Measurements from ENCODE around the gene CHD9.
"Not testable (repeated sequence)": the region's sequence is repeated elsewhere in the genome, so short reads cannot be mapped to it uniquely, and the experiment has no call there.

The CHD9 gene

DNA sequence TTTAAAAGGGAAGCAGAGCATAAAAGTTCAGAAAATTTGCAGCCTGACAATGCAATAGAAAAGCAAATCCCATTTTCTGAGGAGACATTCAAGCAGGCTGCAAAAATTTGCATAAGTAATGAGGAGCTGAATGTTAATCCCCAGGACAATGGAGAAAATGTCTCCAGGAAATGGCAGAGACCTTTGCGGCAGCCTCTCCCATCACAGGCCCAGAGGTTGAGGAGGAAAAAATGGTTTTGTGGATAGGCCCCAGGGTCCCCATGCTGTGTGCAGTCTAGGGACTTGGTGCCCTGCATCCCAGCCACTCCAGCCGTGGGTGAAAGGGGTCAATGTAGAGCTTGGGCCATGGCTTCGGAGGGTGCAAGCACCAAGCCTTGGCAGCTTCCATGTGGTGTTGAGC lies 19.5 kb downstream of the CHD9 start:
- H3K4me3 ChIP-seq (ENCODE audit: low read depth, low read length): not testable (repeated sequence)

DNA sequence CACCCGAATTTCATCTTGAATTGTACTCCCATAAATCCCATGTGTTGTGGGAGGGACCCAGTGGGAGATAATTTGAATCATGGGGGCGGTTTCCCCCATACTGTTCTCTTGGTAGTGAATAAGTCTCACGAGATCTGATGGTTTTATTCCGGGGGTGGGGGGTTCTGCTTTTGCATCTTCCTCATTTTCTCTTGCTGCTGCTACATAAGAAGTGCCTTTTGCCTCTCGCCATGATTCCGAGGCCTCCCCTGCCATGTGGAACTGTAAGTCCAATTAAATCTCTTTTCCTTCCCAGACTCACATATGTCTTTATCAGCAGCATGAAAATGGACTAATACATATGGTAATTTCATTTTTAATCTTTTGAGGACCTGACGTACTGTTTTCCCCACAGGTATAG lies 20.7 kb downstream of the CHD9 start:
- not testable (repeated sequence) for H3K4me3 ChIP-seq (ENCODE audit: low read depth, low read length)

DNA sequence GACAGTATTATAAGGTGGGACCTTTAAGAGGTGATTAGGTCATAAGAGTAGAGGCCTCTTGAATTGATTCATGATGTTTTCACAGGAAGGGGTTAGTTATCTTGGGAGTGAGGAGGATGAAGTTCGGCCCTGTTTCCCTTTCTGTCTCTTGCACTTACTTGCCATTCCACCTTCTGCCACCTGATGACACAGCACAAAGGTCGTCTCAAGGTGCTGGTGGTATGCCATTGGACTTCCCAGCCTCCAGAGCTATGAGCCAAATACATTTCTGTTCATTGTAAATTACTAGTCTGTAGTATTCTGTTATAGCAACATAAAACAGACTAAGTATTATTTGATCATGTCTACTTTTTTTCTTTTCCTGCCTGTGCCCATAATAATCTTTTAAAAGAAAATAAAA lies 23.5 kb downstream of the CHD9 start:
- no peak overlapping the region for H3K4me3 ChIP-seq (ENCODE audit: low read depth, low read length)

DNA sequence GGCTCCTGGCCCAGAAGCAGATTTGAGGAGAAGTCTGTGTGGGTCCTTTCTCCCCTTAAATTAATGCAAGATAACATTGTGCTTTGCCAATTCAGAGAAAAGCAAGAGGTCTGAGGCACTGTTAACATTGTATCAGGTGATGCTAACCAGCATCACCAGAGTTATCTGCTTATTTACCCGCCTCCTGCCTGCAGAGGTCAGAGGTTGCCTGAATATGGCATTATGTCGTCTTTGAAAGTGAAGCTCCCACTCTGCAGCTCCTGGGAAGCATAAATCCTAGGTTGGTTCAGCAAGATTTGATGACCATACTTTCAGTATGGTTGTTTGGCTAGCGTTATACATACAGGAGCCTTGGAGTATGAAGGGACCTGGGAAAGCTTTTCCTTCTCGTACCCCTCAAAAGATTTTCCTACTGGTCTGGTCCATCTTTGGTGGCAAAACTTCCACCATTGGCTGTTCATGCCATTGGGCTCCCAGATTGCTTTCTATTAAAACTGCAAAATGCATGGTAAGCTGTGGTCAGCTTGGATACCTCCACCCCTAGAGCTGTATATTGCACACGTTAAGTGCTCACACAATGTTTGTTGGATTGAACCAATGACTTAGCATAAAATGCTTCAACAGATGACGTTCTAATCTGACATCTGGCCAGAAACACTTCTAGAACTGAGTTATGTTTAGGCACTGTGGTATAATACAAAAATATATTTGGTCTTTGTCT lies 24.1 kb downstream of the CHD9 start:
- H3K4me3 ChIP-seq (ENCODE audit: low read depth, low read length): no peak overlapping the region

DNA sequence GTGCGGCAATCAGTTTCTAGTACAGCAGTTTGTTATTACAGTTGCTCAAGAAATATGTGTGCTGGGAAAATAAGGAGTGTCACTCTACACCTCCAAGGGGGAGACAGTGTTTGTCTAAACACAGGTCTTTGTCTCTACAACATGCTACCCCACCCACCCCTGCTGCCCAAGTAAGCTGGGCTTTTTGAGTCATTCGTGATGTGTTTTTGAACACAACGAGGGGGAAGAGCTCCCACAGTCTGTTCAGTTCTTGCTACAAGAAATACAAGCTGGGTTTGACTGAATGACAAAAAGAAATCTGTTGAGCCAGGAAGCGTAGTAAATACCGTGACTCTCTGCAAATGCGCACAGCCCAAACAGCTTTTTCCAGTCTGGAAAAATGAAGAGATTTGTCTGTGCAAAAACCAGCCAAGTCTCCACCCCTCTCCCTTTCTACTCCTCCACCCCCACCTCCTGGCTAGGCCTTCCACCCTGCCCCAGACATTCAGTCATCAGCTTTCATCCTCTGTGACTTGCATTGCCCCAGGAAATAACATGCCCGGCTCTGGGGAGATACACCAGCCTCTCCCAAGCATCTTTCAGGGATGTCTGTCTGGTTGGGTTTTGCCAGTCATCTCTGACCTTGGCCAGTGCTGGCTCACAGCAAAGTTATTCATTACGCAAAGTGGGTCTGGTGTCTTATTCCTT lies 25.7 kb downstream of the CHD9 start:
- H3K4me3 ChIP-seq (ENCODE audit: low read depth, low read length): no peak overlapping the region

DNA sequence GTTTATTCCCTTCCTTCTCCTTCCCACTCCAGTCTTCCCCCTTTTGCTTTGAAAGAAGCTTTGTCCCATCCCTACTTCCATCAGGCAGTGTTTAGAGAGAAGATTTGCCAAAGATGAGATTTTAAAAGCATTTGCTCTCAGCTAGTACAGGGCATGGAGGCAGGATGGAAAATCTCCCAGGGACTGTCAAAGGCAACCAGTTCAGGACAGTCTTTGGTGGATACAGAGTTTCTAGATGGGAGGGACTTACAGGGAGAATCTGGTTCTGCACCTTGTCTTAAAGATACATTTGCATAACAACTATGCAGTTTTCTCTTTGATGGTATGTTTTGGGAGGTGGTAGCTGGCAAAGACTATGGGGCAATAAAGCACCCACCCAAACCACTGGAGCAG lies 26.2 kb downstream of the CHD9 start:
- H3K4me3 ChIP-seq (ENCODE audit: low read depth, low read length): no peak overlapping the region

DNA sequence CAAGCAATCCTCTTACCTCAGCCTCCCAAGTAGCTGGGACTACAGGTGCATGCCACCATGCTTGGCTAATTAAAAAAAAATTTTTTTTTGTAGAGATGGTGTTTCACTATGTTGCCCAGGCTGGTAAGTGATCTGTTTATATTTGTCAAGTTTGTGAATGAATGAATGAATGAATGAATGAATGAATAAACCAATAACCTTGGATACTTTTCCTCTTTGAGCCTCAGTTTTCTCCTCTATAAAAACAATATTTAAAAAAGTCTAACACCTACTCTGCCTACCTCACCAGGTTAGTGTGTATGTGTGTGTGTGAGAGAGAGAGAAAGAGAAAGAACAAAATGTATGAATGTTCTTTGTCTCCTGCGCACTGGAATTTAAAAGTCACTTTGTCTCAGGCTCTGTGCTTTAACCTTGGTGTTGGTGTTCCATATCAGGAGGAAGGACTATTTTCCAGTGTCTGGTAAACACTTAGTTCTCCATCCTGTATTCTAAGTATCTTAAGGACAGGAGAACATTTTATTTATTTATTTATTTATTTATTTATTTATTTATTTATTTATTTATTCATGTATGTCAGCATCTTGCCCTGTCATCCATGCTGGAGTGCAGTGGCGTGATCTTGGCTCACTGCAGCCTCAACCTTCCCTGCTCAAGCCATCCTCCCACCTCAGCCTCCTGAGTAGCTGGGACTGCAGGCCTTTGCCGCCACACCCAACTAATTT lies 27.1 kb downstream of the CHD9 start:
- no peak overlapping the region for H3K4me3 ChIP-seq (ENCODE audit: low read depth, low read length)

DNA sequence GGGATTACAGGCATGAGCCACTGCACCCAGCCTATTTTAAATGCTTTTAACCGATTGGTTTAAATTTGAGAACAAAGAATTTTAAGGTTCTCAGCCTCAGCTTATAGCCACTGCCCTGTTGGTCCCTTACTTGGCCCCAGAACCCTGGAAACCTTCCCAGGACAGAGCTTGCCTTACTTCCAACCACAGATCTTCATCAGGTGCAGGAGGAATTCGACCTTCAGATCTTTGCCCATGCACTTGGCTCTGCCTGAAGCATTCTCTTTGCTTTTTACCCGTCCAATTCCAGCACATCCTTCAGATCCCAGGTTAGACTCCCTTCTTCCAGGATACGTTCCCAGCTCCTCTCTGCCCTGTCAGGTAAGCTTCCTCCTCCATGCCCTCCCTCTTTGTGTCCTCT lies 27.7 kb downstream of the CHD9 start:
- no peak overlapping the region for H3K4me3 ChIP-seq (ENCODE audit: low read depth, low read length)

DNA sequence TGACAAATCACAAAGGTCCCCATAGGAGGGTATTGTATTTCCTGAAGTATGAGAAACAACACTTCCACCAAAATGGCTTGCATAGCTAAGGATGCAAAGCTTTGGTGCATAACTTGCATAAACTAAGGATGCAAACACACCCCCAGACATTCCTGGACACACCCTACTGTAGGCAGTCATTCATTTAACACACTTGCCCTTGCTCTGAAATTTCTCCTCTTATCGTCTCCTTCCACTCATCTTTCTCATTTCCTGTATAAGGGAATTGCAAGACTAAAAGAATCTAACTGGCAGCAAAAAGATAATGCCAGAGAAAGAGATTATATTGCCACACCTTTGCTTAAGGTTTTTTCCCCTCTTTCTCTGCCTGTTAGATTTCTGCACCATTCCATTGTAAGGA lies 28.3 kb downstream of the CHD9 start:
- no peak overlapping the region for H3K4me3 ChIP-seq (ENCODE audit: low read depth, low read length)

DNA sequence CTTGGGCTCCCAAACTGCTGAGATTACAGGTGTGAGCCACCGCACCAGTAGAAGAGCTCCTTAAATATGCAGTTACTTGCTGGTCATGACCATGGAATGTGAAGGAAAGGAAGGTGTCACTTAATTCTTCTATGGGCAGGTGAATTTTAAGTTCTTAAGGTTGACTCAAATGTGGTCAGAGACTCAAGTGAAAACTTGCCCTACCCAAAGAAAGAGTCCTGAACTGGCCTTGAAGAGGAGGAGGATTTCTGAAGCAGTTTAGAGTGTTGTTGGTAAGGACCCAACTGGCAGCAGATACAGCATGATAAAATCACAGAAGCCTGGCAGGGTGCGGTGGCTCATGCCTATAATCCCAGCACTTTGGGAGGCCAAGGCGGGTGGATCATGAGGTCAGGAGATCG lies 29.4 kb downstream of the CHD9 start:
- no peak overlapping the region for H3K4me3 ChIP-seq (ENCODE audit: low read depth, low read length)

DNA sequence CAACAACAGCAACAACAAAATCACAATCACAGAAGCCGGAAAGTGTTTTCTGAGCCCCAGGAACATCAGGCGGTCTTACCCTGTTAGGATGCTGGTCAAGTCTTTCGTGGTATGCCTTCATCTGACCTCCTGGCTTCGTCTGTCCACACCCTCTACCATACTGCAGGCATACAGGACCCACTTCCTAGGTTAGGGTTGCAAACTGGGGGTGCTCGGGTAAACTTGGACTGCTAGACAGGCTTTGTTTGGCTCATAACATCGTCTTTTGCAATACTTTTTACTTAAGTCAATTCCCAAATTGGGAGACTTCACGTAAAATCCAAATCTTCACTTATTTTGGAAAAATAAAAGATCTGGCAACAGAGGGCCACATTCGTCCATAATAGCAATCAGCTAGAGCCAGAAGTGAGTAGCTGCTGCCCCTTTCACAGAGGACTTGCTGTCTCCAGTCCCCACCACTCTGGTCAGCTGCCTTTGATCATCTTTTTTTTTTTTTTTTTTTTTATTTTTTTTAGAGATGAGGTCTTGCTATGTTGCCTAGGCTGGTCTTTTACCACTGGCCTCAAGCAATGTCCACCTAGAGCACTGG lies 30.0 kb downstream of the CHD9 start:
- no peak overlapping the region for H3K4me3 ChIP-seq (ENCODE audit: low read depth, low read length)

DNA sequence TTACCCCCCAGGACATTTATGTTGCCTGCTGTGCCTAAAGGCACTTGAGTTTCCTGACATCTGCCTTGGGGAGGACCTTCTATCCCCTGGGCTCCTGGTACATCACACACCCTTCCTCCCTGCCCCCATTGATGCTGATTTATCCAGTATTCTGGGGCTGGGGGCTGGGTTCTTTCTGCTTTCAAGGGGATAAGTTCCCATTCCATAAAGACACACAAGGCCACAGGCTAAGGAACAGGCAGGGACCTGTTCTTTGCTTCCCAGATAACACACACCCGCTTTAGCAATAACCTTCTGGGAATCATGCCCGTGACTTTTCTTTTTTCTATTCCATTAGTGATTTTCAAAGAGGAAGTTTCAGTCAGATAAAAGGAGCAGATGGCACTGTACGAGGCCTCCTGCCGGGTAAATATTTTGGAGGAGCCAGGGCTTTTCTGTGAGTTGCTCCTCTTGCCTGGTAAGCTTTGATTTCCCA lies 30.6 kb downstream of the CHD9 start:
- no peak overlapping the region for H3K4me3 ChIP-seq (ENCODE audit: low read depth, low read length)

DNA sequence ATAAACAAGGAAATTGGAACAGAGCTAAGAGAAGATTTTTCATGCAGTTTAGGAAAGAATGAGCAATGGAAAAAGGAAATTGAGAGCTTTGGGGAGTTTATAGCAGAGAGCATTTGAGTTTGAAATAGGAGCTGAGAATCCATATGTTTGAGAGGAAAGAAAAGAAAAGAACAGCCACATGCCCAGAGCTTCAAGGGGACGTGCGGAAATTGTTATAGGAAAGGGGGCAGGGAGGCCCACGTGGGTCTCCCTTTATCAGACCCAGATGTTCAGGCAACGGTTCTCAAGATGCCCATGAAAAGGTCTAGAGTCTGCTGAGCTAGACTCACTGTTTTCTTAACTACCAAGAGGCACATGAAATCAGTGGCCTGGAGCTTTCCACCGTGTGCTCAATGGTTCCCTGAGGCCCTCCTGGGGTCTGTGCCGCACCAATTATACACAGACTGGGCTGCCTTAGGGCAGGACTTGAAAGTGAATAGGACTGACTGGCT lies 31.2 kb downstream of the CHD9 start:
- no peak overlapping the region for H3K4me3 ChIP-seq (ENCODE audit: low read depth, low read length)

DNA sequence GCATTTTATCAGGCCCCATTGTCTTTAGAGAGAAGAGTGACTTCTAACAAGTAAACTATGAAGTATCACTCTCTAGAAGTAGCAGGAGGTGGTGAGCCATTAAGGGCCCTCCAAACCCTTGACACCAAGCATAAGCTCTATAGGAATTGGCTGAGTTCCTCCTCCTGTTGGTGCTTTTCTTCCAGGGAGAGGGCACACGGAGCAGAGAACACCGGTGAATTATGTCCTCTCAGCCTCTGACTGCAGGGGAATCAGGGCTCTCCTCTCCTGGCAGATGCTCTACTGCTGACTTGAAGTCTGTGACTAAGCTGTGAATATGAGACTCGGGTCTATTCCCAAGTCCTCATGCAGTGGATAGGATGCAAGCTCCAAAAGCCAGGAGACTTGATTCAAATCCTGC lies 32.3 kb downstream of the CHD9 start:
- no peak overlapping the region for H3K4me3 ChIP-seq (ENCODE audit: low read depth, low read length)

DNA sequence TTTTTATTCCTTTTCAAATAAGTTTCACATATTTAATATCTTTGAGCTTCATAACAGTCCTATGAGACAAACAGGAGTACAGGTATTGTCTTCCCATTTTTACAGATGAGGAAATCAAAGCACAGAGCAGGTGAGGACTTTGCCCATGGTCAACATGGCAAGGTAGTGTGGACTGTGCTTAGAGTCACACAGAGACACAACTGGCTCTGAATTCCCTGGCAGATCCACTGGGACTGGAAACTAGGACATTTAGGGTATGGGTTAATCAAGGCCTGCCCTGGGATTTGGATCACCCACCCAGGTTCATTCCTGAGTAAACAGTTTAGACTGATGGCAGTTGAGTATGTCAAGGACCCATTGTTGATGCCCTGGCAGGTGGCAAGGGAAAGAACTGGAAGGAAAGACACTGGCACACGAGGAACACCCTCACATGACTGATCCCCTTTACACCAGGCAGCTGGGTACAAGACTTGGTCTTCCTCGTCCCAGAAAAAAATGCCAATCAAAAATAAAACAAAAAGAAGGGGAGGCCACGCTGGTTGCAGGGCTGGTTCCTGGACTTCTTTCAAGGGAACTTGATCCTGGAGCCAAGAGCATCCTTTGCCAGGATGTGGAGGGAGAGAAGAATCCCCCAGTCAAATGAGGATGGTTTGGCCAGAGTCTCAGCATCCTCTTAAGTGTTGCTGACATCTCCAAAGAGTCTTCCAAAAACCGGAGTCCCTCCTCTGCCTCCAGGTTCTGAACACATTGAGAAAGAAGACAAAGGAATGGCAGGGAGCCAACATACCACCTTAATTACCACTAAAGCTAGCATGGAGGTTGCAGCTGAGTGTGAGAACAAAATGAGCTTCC lies 34.9 kb downstream of the CHD9 start:
- no peak overlapping the region for H3K4me3 ChIP-seq (ENCODE audit: low read depth, low read length)

DNA sequence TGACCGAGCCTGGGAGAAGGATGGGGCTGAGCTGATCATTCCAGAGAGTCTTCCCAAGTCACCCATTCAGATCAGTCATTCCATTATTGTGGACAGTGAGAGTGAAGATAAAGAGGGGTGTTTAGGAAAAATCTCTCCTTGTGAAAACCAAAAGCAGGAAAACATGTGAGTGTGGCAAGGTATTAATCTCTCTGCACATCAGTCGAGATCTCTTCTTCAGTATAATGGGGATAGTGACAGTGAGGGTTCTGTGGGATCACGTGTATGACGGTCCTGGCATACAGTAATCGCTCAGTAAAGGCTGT lies 35.4 kb downstream of the CHD9 start:
- no peak overlapping the region for H3K4me3 ChIP-seq (ENCODE audit: low read depth, low read length)

DNA sequence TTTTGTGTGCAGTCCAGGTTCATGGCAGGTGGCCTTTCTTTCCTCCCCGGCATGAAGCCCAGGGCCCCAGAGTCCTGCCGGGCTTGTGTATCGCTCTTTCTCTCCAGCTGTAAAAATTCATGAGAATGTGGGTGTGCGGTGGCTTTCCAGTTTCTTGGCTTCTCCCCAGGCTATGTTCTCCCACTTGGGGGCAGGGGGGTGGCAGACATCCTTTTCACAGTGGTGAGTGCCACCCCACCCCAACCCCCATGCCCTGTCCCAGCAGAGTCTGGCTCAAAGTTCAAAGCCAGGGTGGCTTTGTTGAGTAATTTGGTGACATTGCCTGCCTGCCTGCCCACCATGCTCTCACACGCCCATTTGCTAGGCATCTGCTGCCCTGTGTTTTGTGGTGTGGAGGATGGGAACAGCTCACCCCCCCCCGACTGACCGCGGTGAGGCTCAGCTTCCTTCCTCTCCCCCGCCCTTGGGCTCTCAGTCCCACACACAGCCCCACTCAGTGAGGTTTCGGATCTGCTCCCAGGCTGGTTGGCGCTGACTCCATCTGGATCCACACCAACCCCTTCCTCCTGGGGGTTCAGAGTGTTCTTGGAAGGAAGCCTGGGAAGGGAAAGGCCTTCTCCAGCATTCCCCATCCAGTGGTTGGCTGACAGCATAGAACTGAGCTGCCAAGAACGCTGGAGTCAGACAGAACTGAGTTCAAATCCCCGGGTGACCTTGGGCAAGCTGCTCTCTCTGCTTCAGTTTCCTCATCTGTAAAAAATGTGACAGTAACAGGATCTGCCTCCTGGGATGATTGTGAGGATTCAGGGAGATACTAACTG lies 36.0 kb downstream of the CHD9 start:
- no peak overlapping the region for H3K4me3 ChIP-seq (ENCODE audit: low read depth, low read length)

DNA sequence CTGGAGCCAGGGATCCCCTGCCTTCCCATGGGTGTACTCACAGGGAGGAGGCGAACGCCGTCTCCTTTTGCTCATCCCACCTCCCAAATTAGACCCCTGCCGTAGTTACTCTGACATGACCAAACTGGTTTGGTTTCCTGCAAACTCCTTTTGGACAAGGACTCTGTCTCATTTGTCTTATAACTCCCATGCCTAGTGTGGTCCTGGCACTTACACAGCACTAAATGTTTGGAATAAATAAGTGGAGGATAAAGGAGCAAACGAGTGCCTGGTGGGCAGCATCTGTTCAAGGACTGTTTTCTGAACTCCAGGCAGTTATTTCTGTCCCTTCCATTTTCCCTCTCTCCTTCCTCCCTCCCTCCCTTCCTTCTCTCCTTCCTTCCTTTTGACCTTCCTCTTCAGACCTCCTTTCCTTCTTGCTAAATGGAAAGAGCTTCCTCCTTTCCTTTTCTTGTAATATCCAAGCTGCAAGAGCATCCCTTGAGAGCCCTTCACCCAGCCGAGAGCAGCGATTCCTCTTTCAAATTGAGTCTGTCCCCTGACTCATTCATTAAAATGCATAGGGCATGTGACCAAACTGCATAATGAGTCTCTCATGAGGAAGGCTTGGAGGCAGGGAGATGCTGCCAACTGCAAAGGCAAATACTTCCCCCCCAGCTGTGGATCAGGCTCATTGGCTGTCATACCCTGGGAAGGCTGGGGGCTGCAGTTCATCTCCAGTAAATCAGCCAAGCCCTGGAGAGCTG lies 36.8 kb downstream of the CHD9 start:
- H3K4me3 ChIP-seq (ENCODE audit: low read depth, low read length): no peak overlapping the region

DNA sequence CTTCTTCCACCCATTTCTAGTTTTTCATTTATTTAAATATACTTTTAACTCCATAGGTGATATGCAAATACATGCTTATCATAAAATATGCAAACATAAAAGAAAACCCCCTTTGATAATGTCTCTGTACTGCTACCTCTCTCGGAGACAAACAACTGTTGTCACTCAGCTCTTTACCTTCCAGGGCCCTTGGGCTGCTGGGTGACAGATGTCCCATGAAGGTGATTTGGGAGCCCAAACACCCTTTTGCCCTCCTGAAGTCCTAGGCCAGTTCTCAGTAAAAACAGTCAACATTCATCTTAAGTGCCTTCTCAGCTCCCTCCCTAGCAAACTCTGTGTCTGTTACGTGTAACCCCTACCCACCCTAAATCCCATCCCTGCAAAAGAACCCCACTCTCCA lies 37.5 kb downstream of the CHD9 start:
- H3K4me3 ChIP-seq (ENCODE audit: low read depth, low read length): no peak overlapping the region
